Globus pallidus (tissue), 1 donor: ENCODE measurements around the gene CLRN3.

Source experiments
- DNase-seq: peaks from one replicate; pipeline ENCODE4 v3.0.0-alpha.2; 2015; ENCODE audit warnings: low spot score

Gene CLRN3

GRCh38 chr10:127848226-127848625, 44.5 kb downstream of the CLRN3 start:
- DNase-seq = no peak

DNA sequence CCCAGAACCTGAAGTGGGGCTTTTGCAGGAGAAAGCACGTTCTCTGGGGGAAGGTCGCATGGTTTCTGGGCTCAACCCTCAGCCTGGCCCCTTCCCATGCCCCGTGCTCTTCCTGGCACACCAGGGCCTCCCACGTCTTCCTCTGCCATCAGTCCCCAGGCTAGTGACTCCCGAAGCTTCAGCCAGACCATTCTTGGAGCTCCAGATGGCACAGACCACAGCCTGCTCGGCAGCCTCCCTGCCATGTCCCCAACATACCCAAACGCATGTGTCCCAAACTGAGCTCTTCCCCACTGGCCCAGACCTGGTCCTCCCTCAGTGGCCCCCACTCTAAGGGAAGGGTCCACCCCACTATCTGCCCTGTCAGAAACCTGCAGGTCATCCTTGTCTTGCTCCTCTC, 47.0 kb downstream of the CLRN3 start:
- no peak for DNase-seq

GRCh38 chr10:127840884-127841283, 51.9 kb downstream of the CLRN3 start:
- no peak for DNase-seq

- DNase-seq = no peak
Measured at GRCh38 chr10:127836966-127837365, 55.8 kb downstream of the CLRN3 start.

GRCh38 chr10:127836176-127836575, 56.6 kb downstream of the CLRN3 start:
- no peak for DNase-seq

- no peak for DNase-seq
Measured at GRCh38 chr10:127834791-127835190, 58.0 kb downstream of the CLRN3 start.

- no peak for DNase-seq
Measured at GRCh38 chr10:127834221-127834620, 58.5 kb downstream of the CLRN3 start.

GRCh38 chr10:127833804-127834203, 58.9 kb downstream of the CLRN3 start:
- DNase-seq = no peak

DNA sequence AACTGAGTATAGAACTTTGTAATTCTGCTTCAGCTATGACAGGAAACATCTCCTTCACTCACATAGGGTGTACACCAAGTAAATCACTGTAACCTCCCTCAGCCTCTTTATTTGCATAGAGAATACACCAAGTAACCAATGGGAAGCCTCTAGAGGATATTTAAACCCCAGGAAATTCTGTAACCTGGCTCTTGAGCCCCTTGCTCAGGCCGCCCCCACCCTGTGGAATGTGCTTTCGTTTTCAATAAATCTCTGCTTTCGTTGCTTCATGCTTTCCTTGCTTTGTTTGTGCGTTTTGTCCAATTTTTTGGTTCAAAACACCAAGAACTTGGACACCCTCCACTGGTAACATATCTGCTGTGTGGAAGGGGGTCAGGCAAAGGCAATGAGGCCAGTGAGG, 60.2 kb downstream of the CLRN3 start:
- no peak for DNase-seq

DNA sequence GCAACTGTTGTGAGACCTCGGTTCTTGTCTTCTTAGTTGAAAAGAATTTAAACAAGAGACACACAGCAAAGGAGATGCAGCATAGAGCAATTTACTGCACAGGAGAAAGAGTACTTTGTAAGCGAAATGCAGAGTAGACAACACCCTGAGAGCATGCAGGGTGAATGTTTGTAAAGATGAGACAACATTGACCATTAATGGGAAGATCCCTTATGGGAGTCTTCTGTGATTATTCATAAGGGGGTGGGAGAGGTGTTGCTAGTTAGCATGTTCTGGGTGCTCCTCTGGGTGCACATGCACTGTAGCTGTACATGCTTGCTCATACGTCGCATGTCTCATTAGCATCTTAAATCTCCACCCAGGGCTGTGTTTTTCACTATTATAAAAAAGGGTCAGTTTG, 62.3 kb downstream of the CLRN3 start:
- DNase-seq = no peak
